Measurements from ENCODE around the gene KLK3.
A peak's percentile ranks its signal among the peaks of the same experiment; 100 is the strongest.

Gene KLK3

DNA sequence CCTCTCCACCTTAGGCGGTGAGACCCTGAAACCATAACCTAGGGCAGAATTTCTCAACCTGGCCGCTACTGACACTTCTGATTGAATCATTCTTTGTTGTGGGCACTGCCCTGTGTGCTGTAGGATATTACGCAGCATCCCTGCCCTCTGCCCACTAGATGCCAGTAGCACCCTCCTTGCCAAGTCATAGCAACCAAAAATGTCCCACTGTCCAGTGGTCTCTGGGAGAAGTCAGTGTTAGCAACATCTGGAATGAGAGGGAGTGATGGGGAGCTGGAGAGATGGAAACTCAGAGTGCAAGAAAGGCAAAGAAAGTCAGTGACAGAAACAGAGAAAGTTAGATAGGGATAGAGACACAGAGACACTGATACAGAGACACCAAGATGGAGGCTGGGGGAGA, 42.9 kb downstream of the KLK3 start:
- DNase-seq = no peak

DNA sequence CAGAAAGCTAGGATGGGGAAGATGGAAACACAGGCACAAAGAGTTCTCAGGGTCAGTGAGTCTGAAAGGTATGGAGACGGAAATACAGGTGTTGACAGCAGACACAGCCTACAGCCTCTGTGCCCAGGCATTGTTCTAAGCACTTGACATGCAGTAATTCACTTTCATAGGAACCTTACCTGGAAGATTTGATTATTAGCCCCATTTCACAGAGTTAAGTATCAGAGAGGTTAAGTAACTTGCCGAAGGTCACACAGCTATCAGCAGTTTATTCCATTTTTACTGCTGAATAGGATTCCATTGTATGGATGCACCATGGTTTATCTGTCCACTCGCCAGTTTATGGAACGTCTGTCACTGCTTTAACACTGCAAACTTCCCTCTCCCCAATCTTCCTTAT, 43.3 kb downstream of the KLK3 start:
- no peak for DNase-seq

DNA sequence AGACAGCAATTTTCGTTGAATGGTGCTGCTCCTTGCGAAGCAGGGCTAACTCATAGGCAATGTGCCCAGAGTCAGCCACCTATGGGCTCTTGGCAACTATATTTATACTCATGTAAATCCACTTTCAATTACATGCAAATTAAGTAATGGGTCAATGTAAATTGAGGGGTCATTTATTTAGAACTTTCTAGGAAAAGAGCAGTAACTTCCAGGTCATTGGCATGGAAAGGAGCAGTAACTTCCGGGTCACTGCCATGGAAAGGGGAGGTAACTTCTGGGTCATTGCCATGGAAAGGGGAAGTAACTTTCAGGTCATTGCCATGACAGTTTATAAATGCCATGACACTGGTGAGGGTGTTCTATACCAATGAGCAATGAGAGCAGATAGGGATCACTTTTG, 44.9 kb downstream of the KLK3 start:
- no peak for DNase-seq

DNA sequence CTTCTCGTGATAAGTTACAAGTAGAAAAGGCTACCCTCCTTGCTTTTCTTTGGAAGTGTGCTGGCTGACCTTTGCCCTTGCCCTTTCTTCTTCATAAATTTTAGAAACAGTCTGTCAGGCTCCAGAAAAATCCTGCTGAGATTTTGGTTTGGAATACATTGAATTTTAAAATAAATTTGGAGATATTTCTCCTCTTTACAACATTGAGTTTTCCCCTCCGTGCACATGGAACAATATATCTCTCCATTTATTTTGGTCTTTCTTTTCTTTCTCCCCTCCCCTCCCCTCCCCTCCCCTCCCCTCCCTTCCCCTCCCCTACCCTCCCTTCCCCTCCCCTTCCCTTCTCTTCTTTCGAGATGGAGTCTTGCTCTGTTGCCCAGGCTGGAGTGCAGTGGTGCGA, 47.9 kb downstream of the KLK3 start:
- DNase-seq = no peak

DNA sequence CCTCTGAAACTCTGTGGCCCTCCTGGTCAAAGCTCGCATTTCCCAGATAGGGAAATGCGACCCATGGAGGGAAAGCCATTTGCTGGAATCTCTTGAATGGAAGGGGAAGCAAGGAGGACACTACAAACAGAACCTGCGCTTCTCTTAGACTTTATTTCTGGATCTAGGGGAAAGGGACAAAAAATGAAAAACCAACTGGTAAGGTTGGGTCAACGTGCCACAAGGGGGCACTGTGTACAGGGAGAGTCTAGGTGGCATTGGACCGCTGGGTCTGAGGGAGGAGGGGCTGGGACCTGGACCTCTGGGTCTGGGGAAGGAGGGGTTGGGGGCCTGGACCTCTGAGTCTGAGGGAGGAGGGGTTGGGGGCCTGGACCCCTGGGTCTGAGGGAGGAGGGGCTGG, 51.5 kb downstream of the KLK3 start:
- peak in 2 of 58 donors; percentile 3 to 25 for DNase-seq

DNA sequence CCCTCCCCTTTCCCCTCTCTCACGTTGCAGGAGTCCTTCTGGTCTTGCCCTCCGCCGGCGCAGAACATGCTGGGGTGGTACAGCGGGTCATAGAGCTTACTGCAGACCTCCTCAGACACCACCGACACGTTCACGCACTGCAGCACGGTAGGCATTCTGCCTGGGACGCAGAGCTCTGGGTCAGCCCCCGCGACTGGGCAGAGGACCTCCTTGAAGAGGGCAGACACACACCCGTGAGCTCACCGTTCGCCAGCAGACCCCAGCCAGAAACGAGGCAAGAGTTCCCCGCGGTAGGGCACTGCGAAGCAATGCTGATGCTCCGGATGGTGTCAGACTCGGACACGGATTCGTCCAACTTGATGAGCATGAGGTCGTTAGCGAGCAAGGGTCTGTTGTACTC, 53.6 kb downstream of the KLK3 start:
- no peak for DNase-seq

DNA sequence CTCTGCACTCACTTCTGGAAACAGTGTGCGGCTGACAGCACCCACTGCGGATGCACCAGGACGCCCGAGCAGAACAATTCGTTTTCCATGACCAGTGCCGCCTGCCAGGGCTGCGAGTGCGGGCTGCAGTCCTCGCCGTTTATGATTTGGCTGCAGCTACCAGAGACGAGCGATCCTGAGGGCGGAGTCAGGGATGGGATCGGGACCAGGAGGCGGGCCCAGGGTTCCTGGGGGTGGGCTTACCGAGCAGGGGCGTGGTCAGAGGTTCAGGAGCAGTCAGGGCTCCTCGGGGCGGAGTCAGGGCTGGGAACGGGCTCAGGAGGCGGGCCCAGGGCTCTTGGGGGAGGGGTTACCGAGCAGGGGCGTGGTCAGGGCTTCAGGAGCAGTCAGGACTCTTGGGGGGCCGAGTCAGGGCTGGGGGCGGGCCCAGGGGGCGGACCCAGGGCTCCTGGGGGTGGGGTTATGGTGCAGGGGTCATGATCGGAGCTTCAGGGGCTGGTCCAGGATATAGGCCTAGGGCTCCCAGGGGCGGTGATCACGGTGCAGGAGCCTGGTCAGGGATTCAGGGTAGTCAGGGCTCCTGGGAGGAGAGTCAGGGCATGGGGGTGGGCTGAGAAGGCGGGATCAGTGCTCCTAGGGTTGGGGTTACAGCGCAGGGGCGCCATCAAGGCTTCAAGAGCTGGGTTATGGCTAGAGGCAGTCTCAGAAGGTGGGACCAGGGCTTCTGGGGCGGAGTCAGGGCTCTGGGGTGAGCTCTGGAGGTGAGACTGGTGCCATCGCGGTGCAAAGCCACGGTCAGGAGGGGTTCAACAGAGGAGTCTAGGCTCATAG, 54.7 kb downstream of the KLK3 start:
- peak in 7 of 58 donors; percentile 2 to 22 (median 9) for DNase-seq

All from anterior cingulate cortex (tissue), 58 donors.